ENCODE data around the gene JAKMIP2.
"Not testable (repeated sequence)": the region's sequence is repeated elsewhere in the genome, so short reads cannot be mapped to it uniquely, and the experiment has no call there.

The JAKMIP2 gene

DNA sequence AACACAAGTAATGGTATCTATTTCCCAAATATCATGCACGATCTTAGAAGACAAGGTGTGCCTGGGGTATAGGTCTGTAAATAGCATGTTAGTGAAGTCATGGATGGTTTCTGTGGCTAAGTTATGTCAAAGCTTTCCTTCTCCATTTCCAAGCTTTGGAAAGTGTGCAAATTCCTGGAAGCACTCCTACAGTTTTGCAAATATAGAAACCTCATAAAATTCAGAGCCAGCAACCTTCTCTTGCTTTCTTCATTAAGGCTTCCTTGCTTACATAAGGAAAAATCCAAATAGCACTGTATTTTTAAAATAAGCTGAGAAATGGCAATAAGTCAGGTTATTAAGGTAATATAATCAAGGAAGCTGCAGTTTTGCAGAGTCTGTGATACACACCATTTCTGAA is 138.1 kb downstream of the JAKMIP2 start:
- no peak for DNase-seq

- DNase-seq, result no peak
Observed at GRCh38 chr5:147643142-147643541, 139.4 kb downstream of the JAKMIP2 start.

DNA sequence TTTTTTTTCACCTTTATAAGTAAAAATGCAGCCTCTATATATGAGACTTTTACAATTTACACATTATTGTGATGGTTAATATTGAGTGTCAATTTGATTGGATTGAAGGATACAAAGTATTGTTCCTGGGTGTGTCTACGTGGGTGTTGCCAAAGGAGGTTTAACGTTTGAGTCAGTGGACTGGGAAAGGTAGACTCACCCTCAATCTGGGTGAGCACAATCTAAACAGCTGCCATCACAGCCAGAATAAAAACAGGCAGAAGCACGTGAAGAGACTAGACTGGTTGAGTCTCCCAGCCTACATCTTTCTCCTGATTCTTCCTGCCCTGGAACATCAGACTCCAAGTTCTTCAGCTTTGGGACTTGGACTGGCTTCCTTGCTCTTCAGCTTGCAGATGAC is 139.9 kb downstream of the JAKMIP2 start:
- DNase-seq, result no peak

GRCh38 chr5:147639321-147639720 is 143.2 kb downstream of the JAKMIP2 start:
- DNase-seq, result no peak

GRCh38 chr5:147636729-147636984 is 145.9 kb downstream of the JAKMIP2 start:
- DNase-seq, result no peak

- DNase-seq, result no peak
Observed at GRCh38 chr5:147635882-147636728, 146.4 kb downstream of the JAKMIP2 start.

- not testable (repeated sequence) for DNase-seq
Observed at GRCh38 chr5:147635439-147635838, 147.1 kb downstream of the JAKMIP2 start.

GRCh38 chr5:147633173-147633572 is 149.4 kb downstream of the JAKMIP2 start:
- no peak for DNase-seq

DNA sequence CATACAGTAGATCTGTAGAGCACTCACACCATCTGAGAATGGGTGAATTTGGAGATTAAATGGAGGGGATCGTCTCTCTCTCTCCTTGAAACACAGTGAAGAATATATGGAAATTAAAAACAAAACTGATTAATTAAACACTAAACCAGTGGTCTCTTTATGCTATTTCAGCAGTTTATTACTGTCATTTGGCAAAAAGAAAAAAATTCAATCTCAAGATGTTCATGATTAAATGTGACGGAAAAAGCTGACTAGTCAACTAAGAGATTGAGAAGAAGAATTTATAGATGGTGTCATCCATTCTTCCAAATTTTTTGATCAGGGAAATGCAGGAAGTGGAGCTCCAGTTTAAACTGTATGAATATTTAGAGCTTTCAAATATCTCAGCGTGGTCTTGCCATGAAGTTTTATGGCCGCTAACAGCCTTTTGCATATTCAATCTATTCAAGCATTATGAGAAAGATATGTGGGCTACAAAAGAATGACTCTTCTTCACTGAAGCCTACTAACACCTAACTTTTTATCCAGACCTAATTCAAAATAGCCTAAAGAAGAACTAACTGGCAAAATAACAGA is 151.0 kb downstream of the JAKMIP2 start:
- DNase-seq, result no peak

DNA sequence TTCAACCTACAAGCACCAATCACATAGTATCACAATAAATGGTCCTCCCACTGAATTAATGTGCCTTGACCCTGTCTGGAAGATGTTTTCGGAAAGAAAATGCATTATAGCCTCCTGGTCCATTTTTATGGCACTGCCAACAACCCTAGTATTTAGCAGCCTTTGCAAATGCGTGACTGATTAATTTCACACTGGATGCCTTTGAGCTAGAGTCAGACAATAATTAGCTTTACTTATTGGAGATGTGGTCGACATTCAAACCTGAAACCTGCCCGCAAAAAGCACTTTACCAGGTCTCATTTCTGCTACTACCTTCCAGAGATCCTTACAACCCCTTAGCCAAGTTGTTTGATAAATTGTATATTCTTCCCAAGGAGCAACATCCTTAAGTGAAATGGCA is 153.3 kb downstream of the JAKMIP2 start:
- DNase-seq, result no peak

- DNase-seq, result peak; percentile 70
Observed at GRCh38 chr5:147628058-147628895, 154.3 kb downstream of the JAKMIP2 start.

DNA sequence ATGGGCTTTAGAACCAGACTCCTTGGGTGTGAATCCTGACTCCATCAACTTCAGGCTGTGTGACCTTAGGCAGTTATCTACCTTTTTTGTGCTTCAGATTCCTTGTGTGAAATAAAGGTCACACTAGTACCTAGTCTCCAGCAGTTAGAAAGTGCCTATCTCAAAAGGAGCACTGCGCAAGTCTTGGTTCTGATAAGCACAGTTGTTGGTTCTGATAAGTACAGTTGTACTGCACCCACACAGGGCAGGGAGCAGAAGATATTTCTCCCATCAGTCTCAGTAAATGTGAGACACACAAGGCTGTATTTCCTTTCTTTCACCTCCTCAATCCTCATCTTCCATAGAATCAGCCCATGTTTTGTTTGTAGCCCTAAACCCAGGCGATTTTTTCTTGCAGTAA is 156.1 kb downstream of the JAKMIP2 start:
- no peak for DNase-seq

GRCh38 chr5:147621016-147621415 is 161.5 kb downstream of the JAKMIP2 start:
- DNase-seq, result no peak

GRCh38 chr5:147619281-147619878 is 163.1 kb downstream of the JAKMIP2 start:
- no peak for DNase-seq

DNA sequence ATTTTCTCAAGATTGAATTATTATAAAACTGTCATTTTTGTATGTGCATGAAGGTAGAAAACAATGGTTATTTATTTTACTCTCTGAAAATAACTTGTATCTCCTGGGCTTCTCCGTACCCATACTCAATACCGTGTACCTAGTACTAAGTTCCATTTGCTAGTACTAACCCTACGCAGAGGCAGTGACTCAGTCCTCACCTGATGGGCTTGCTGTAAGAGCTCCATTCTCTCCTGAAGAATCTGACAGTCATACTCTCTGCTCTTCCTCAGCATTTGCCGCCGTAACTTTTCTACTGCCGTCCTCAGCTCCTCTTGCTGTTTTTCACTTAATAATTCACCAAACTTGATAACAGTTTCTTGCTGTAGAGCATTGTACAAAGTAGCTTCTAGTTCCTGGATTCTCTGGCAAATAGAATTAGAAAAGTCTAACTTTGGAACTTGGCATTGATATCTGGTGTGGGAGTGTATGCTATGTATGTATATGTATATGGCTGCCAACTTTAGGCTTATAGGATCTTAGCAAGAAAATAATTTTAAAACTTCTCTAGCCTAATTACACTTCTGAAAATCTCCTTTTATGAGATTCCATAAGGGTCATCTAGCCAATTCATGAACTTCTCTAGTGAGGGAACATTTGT is 164.7 kb downstream of the JAKMIP2 start:
- no peak for DNase-seq

DNA sequence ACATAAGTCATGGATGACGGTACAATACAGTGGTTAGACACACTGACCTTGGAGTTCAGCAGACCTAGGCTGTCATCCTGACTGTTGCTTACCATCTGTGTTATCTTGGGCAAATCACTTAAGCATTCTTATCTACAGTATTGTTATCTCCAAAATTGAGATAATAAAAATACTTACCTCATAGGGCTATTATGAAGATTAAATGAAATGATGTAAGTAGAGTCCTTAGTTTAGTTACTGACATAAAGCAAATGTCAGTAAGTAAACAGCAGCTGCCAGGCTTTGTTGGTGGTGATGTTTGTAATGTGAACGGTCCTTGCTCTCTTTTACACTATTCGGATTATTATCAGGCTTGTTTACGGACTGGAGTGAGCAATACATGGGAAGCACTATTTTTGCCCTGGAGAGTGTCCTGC is 165.3 kb downstream of the JAKMIP2 start:
- DNase-seq, result no peak

DNA sequence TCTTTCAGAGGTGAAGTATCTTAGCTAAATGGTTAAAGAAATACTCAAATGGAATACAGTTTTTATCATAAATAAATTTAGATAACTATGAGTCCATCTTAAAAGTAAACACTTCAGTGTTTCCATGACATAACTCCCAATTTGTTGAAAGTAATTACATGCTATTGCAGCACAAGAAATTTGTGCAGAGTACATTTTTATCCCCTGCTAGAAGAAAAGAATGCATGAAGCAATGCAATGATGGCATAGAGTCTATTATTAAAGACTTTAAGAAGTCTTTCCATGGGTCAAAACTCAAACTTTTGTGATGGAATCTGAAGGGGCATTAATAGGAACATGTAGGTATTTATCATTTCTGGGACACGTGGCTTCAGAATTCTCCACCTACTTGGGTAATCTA is 166.1 kb downstream of the JAKMIP2 start:
- DNase-seq, result no peak

GRCh38 chr5:147613359-147613758 is 169.2 kb downstream of the JAKMIP2 start:
- DNase-seq, result no peak

GRCh38 chr5:147611483-147611882 is 171.0 kb downstream of the JAKMIP2 start:
- no peak for DNase-seq

GRCh38 chr5:147610798-147611197 is 171.7 kb downstream of the JAKMIP2 start:
- DNase-seq, result no peak

DNA sequence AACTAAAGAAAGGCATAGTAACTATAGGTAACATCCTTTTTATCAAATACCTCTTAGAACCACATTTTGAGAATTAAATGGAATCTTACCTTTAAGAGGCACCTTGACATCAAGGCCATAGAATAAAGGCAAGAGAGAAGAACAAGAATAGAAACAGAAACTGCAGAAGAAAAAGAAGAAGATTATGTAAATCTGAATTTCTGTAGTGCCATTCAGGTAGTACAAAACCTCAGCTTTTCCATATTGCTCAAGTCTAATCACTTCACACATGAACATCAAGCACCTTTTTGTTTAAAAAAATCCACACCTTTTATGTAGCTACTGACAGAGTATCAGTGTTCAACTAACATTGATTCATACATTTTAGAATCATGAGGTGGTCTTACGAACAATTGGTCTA is 180.9 kb downstream of the JAKMIP2 start:
- DNase-seq, result no peak

GRCh38 chr5:147591120-147591519 is 191.4 kb downstream of the JAKMIP2 start:
- no peak for DNase-seq

GRCh38 chr5:147590096-147590495 is 192.4 kb downstream of the JAKMIP2 start:
- DNase-seq, result no peak
